ENCODE measurements around the gene RCCD1.
"Not testable (repeated sequence)": the region's sequence is repeated elsewhere in the genome, so short reads cannot be mapped to it uniquely, and the experiment has no call there.

RCCD1 gene

GRCh38 chr15:90954712-90955623 lies at the start of gene RCCD1:
Gene RCCD1, plus strand, starts transcription at chr15:90954884. Its CDS starts 1,851 bp downstream, at chr15:90956735.
- Histone ChIP-seq H3K27me3 (ENCODE audit: insufficient read depth, low read length) (no peaks in the 10 kb centered on the region; the same call in 1 of the 2 replicates), H3K27ac (ENCODE audit: low read length) (peak within 1 kb of the TSS; percentile 40), H3K36me3 (ENCODE audit: insufficient read depth, low read depth, low read length) (peaks cover 37% of the 10 kb centered on the region)

GRCh38 chr15:90905306-90906180 lies 49.1 kb upstream of the RCCD1 start:
- H3K4me3 ChIP-seq (ENCODE audit: low read length), result no peak overlapping the region
- no peaks in the 10 kb centered on the region; the same call in 1 of the 2 replicates for H3K36me3 ChIP-seq (ENCODE audit: insufficient read depth, low read depth, low read length)
- no peak overlapping the region for H3K27ac ChIP-seq (ENCODE audit: low read length)
- no peak overlapping the region for H3K9ac ChIP-seq (ENCODE audit: low read depth, low read length)
- H3K9me3 ChIP-seq (ENCODE audit: insufficient read depth, low read depth, low read length), result no peaks in the 10 kb centered on the region
- peaks cover 9% of the 10 kb centered on the region; the same call in 1 of the 2 replicates for H3K4me1 ChIP-seq (ENCODE audit: insufficient read depth, low read length)
- peaks cover 30% of the 10 kb centered on the region for H3K27me3 ChIP-seq (ENCODE audit: insufficient read depth, low read length)

More at GRCh38 chr15:90954712-90955623, at the start of gene RCCD1:
- Histone ChIP-seq H3K9ac (ENCODE audit: low read depth, low read length) (peak within 1 kb of the TSS; percentile 91), H3K4me1 (ENCODE audit: insufficient read depth, low read length) (peaks cover 12% of the 10 kb centered on the region; the same call in 1 of the 2 replicates), H3K9me3 (ENCODE audit: insufficient read depth, low read depth, low read length) (no peaks in the 10 kb centered on the region), H3K4me3 (ENCODE audit: low read length) (peak within 1 kb of the TSS; percentile 85)

GRCh38 chr15:90906181-90906849 lies 48.4 kb upstream of the RCCD1 start:
- Histone ChIP-seq H3K4me3 (ENCODE audit: low read length) (no peak overlapping the region), H3K4me1 (ENCODE audit: insufficient read depth, low read length) (peaks cover 9% of the 10 kb centered on the region; the same call in 1 of the 2 replicates), H3K9me3 (ENCODE audit: insufficient read depth, low read depth, low read length) (no peaks in the 10 kb centered on the region), H3K9ac (ENCODE audit: low read depth, low read length) (no peak overlapping the region), H3K27ac (ENCODE audit: low read length) (no peak overlapping the region), H3K27me3 (ENCODE audit: insufficient read depth, low read length) (peaks cover 27% of the 10 kb centered on the region), H3K36me3 (ENCODE audit: insufficient read depth, low read depth, low read length) (no peaks in the 10 kb centered on the region; the same call in 1 of the 2 replicates)

- peaks cover 19% of the 10 kb centered on the region for H3K27me3 ChIP-seq (ENCODE audit: insufficient read depth, low read length)
- no peaks in the 10 kb centered on the region for H3K9me3 ChIP-seq (ENCODE audit: insufficient read depth, low read depth, low read length)
- no peaks in the 10 kb centered on the region; the same call in 1 of the 2 replicates for H3K36me3 ChIP-seq (ENCODE audit: insufficient read depth, low read depth, low read length)
- H3K4me1 ChIP-seq (ENCODE audit: insufficient read depth, low read length), result peaks cover 4% of the 10 kb centered on the region; the same call in 1 of the 2 replicates
- H3K9ac ChIP-seq (ENCODE audit: low read depth, low read length), result no peak overlapping the region
- H3K27ac ChIP-seq (ENCODE audit: low read length), result no peak overlapping the region
- H3K4me3 ChIP-seq (ENCODE audit: low read length), result no peak overlapping the region
Measured at GRCh38 chr15:90907051-90907660, 47.5 kb upstream of the RCCD1 start.

- peaks cover 4% of the 10 kb centered on the region; the same call in 1 of the 2 replicates for H3K4me1 ChIP-seq (ENCODE audit: insufficient read depth, low read length)
- no peak overlapping the region for H3K4me3 ChIP-seq (ENCODE audit: low read length)
- no peak overlapping the region for H3K27ac ChIP-seq (ENCODE audit: low read length)
- H3K9ac ChIP-seq (ENCODE audit: low read depth, low read length), result no peak overlapping the region
- H3K27me3 ChIP-seq (ENCODE audit: insufficient read depth, low read length), result peaks cover 19% of the 10 kb centered on the region
- H3K36me3 ChIP-seq (ENCODE audit: insufficient read depth, low read depth, low read length), result peaks cover 3% of the 10 kb centered on the region
- H3K9me3 ChIP-seq (ENCODE audit: insufficient read depth, low read depth, low read length), result no peaks in the 10 kb centered on the region
Measured at GRCh38 chr15:90907838-90908507, 46.7 kb upstream of the RCCD1 start.

- not testable (repeated sequence) for H3K27me3 ChIP-seq (ENCODE audit: insufficient read depth, low read length); H3K27ac ChIP-seq (ENCODE audit: low read length); H3K4me1 ChIP-seq (ENCODE audit: insufficient read depth, low read length); H3K4me3 ChIP-seq (ENCODE audit: low read length); H3K9ac ChIP-seq (ENCODE audit: low read depth, low read length); H3K36me3 ChIP-seq (ENCODE audit: insufficient read depth, low read depth, low read length); H3K9me3 ChIP-seq (ENCODE audit: insufficient read depth, low read depth, low read length)
Measured at GRCh38 chr15:90909449-90909848, 45.2 kb upstream of the RCCD1 start.

- Histone ChIP-seq H3K36me3 (ENCODE audit: insufficient read depth, low read depth, low read length) (peaks cover 8% of the 10 kb centered on the region), H3K9me3 (ENCODE audit: insufficient read depth, low read depth, low read length) (no peaks in the 10 kb centered on the region), H3K4me1 (ENCODE audit: insufficient read depth, low read length) (no peaks in the 10 kb centered on the region), H3K9ac (ENCODE audit: low read depth, low read length) (no peak overlapping the region), H3K27ac (ENCODE audit: low read length) (no peak overlapping the region), H3K27me3 (ENCODE audit: insufficient read depth, low read length) (peaks cover 1% of the 10 kb centered on the region; the same call in 1 of the 2 replicates), H3K4me3 (ENCODE audit: low read length) (no peak overlapping the region)
Measured at GRCh38 chr15:90909976-90910375, 44.7 kb upstream of the RCCD1 start.

DNA sequence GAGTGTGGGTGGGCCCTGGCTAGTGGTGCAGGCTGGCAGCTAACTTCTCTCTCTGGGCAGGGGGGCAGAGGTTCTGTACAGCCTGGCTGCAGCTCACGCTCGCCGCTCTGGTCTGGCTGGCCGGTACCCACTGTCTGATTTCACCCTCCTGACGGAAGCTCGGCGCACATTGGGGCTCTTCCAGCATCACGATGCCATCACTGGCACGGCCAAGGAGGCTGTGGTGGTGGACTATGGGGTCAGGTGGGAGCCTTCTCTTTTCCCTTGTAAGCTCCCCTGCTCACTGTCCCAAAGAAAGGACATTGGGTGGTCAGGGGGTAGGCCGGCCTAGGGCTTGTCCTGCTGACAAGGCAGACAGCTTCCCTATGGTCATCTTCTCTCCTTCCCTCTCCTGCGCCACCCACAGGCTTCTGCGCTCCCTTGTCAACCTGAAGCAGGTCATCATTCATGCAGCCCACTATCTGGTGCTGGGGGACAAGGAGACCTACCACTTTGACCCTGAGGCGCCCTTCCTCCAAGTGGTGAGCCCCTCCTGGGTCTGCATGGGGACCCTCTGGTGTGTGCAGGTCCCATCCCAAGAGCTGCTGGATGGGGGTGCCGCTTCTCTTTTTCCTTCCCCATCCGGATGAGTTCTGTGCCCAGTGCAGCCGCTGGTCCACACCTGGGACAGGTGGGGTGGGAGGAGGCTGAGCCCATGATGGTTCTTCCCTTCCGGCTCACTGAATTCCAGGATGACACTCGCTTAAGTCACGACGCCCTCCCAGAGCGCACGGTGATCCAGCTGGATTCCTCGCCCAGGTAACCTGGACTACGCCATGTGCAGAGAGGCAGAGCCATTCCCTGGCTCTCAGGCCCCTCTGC lies 44.0 kb upstream of the RCCD1 start:
- H3K4me1 ChIP-seq (ENCODE audit: insufficient read depth, low read length), result no peaks in the 10 kb centered on the region
- no peak overlapping the region for H3K27ac ChIP-seq (ENCODE audit: low read length)
- H3K9me3 ChIP-seq (ENCODE audit: insufficient read depth, low read depth, low read length), result no peaks in the 10 kb centered on the region
- H3K4me3 ChIP-seq (ENCODE audit: low read length), result no peak overlapping the region
- H3K36me3 ChIP-seq (ENCODE audit: insufficient read depth, low read depth, low read length), result peaks cover 8% of the 10 kb centered on the region
- no peak overlapping the region for H3K9ac ChIP-seq (ENCODE audit: low read depth, low read length)
- no peaks in the 10 kb centered on the region for H3K27me3 ChIP-seq (ENCODE audit: insufficient read depth, low read length)

DNA sequence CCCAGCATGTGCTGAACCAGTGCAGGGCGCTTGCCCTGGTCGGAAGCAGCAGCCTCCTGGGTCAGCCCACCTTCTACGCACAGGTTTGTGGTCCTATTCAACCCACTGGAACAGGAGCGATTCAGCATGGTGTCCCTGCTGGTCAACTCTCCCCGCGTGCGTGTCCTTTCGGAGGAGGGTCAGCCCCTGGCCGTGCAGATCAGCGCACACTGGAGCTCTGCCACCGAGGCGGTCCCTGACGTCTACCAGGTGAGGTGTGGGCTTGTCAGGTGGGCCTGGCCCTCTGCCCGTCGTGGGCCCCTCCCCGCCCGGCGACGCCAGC lies 43.4 kb upstream of the RCCD1 start:
- H3K27me3 ChIP-seq (ENCODE audit: insufficient read depth, low read length), result no peaks in the 10 kb centered on the region
- no peak overlapping the region for H3K9ac ChIP-seq (ENCODE audit: low read depth, low read length)
- H3K36me3 ChIP-seq (ENCODE audit: insufficient read depth, low read depth, low read length), result peaks cover 8% of the 10 kb centered on the region

More for the DNA sequence above, 43.4 kb upstream of the RCCD1 start:
- Histone ChIP-seq H3K9me3 (ENCODE audit: insufficient read depth, low read depth, low read length) (no peaks in the 10 kb centered on the region), H3K27ac (ENCODE audit: low read length) (no peak overlapping the region), H3K4me3 (ENCODE audit: low read length) (no peak overlapping the region), H3K4me1 (ENCODE audit: insufficient read depth, low read length) (no peaks in the 10 kb centered on the region)

All from iPS-20b (cell line).